ENCODE data around the gene SLC9A1.

The SLC9A1 gene

DNA sequence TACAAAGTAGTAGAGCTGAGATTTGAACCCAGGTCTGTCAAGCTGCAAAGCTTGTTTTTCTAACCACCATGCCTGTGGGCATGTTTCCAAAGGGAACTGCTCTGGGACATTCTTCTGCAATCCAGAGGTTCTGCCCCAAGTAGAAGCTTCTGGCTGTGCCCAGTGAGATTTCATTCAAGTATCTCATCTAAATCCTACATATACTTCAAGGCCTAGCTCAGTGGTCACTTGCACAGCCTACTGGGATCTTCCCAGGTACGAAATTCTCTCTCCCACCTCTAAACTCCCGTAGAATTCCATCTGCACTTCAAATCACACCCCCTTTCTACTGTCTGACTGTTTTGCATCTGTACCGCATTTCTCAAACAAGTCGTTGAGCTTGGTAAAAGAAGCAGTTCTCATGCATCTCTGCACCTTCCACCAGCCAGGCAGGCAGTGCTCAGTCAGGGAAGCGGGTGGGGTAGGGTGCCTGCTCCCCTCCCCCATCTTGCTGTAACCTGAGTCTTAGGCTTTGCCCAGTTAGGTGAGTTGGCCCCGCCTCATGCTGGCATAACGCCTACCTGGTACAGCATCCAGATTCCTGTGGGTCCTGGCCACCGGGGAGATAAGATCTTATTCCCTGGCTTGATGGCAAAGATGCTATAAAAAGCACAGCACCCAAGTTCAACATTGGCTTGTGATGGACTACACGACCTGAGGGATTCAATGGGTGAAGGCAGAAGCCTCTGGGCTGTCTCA lies 13.5 kb downstream of the SLC9A1 start:
- no peak overlapping the region for H3K4me3 ChIP-seq (ENCODE audit: low read depth in 1 of 2, low read length in 2 of 2)

GRCh38 chr1:27139980-27140379 lies 14.9 kb downstream of the SLC9A1 start:
- Histone ChIP-seq H3K4me3 (ENCODE audit: low read depth in 1 of 2, low read length in 2 of 2) (no peak overlapping the region), H3K9me3 (ENCODE audit: low read length) (no peaks in the 10 kb centered on the region), H3K9ac (ENCODE audit: low read length) (no peak overlapping the region), H3K36me3 (ENCODE audit: insufficient read depth, low read length) (no peaks in the 10 kb centered on the region), H3K4me1 (ENCODE audit: insufficient read depth, low read length) (peaks cover 73% of the 10 kb centered on the region), H3K27me3 (ENCODE audit: control insufficient read depth in 1 of 2, insufficient read depth in 2 of 2, low read length in 2 of 2) (no peaks in the 10 kb centered on the region), H3K27ac (ENCODE audit: low read depth, low read length) (no peak overlapping the region)

More for the DNA sequence above, 13.5 kb downstream of the SLC9A1 start:
- peaks cover 77% of the 10 kb centered on the region for H3K4me1 ChIP-seq (ENCODE audit: insufficient read depth, low read length)
- H3K9ac ChIP-seq (ENCODE audit: low read length): no peak overlapping the region
- peaks cover 3% of the 10 kb centered on the region for H3K36me3 ChIP-seq (ENCODE audit: insufficient read depth, low read length)
- no peaks in the 10 kb centered on the region for H3K9me3 ChIP-seq (ENCODE audit: low read length)
- H3K27me3 ChIP-seq (ENCODE audit: control insufficient read depth in 1 of 2, insufficient read depth in 2 of 2, low read length in 2 of 2): no peaks in the 10 kb centered on the region
- no peak overlapping the region for H3K27ac ChIP-seq (ENCODE audit: low read depth, low read length)

DNA sequence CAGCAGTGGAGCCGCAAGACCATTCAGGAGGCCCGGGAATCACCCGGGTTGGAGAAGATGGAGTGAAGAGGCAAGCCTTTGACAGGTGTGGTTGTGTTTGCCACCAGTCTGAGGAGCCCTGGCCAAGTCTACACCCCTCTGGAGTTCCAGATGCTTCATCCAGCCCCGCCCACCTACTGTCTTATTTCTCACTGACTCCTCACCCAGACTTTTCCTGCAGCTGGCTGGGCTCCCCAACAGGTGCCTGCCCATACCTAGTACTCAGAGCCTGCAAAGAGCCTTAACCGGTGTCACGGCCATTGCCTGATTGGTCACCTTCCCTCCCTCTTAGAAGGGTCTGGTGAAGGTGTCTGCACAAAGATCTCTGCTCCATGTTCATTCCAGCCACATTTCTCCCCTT lies 16.0 kb downstream of the SLC9A1 start:
- Histone ChIP-seq H3K4me3 (ENCODE audit: low read depth in 1 of 2, low read length in 2 of 2) (no peak overlapping the region), H3K4me1 (ENCODE audit: insufficient read depth, low read length) (peaks cover 67% of the 10 kb centered on the region), H3K36me3 (ENCODE audit: insufficient read depth, low read length) (no peaks in the 10 kb centered on the region), H3K27me3 (ENCODE audit: control insufficient read depth in 1 of 2, insufficient read depth in 2 of 2, low read length in 2 of 2) (no peaks in the 10 kb centered on the region), H3K9me3 (ENCODE audit: low read length) (no peaks in the 10 kb centered on the region), H3K9ac (ENCODE audit: low read length) (no peak overlapping the region), H3K27ac (ENCODE audit: low read depth, low read length) (no peak overlapping the region)

GRCh38 chr1:27138368-27138767 lies 16.6 kb downstream of the SLC9A1 start:
- H3K9ac ChIP-seq (ENCODE audit: low read length): no peak overlapping the region
- peaks cover 62% of the 10 kb centered on the region for H3K4me1 ChIP-seq (ENCODE audit: insufficient read depth, low read length)
- no peaks in the 10 kb centered on the region for H3K9me3 ChIP-seq (ENCODE audit: low read length)
- no peaks in the 10 kb centered on the region for H3K27me3 ChIP-seq (ENCODE audit: control insufficient read depth in 1 of 2, insufficient read depth in 2 of 2, low read length in 2 of 2)
- no peaks in the 10 kb centered on the region for H3K36me3 ChIP-seq (ENCODE audit: insufficient read depth, low read length)
- H3K4me3 ChIP-seq (ENCODE audit: low read depth in 1 of 2, low read length in 2 of 2): no peak overlapping the region
- peak overlapping the region; percentile 12 for H3K27ac ChIP-seq (ENCODE audit: low read depth, low read length)

DNA sequence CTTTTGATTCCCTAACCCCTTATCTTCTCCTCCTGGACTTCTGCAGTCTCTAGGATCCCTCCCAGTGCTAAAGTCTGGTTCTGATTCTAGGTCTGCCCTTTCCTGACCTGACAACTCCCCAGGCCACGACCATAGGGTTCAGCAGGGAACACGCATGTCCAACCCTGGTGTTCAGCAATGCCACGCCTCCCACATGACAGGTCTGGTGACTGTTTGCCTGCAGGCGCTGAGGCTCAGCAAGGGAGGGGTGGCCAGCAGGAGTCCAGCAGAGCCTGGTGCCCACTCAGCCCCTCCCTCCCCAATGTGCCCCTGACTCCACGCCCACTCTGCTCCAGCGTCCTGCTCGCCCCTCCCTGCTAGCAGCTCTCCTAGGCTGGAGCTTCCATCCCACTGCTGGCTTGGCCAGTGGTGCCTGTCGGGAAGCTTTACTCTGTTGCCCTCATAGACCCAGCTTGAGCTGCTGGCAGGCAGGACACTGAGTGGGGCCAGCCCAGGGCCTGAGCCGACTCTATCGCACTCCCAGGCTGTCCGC lies 17.3 kb downstream of the SLC9A1 start:
- Histone ChIP-seq H3K36me3 (ENCODE audit: insufficient read depth, low read length) (no peaks in the 10 kb centered on the region), H3K27ac (ENCODE audit: low read depth, low read length) (no peak overlapping the region), H3K4me3 (ENCODE audit: low read depth in 1 of 2, low read length in 2 of 2) (no peak overlapping the region), H3K4me1 (ENCODE audit: insufficient read depth, low read length) (peaks cover 55% of the 10 kb centered on the region), H3K9ac (ENCODE audit: low read length) (no peak overlapping the region), H3K9me3 (ENCODE audit: low read length) (no peaks in the 10 kb centered on the region), H3K27me3 (ENCODE audit: control insufficient read depth in 1 of 2, insufficient read depth in 2 of 2, low read length in 2 of 2) (no peaks in the 10 kb centered on the region)

- Histone ChIP-seq H3K27ac (ENCODE audit: low read depth, low read length) (peak overlapping the region; percentile 17), H3K4me3 (ENCODE audit: low read depth in 1 of 2, low read length in 2 of 2) (no peak overlapping the region), H3K9ac (ENCODE audit: low read length) (no peak overlapping the region), H3K36me3 (ENCODE audit: insufficient read depth, low read length) (no peaks in the 10 kb centered on the region), H3K4me1 (ENCODE audit: insufficient read depth, low read length) (peaks cover 49% of the 10 kb centered on the region), H3K27me3 (ENCODE audit: control insufficient read depth in 1 of 2, insufficient read depth in 2 of 2, low read length in 2 of 2) (no peaks in the 10 kb centered on the region), H3K9me3 (ENCODE audit: low read length) (no peaks in the 10 kb centered on the region)
Observed at GRCh38 chr1:27136998-27137542, 17.9 kb downstream of the SLC9A1 start.

DNA sequence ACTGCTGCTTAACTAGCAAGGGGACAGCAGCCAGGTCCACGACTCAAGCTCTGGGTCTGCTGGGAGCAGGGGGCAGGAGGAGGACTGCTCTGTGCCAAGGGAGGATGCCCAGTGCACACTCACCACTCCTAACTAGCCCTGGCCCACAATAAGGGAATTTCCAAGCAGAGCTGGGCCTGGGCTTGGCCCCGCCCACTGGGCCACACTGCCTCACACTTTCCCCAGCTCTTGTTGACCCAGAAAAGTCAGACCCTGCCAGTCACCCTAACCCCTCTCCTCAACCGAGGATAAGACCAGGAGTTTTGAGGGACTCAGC lies 18.7 kb downstream of the SLC9A1 start:
- Histone ChIP-seq H3K9me3 (ENCODE audit: low read length) (no peaks in the 10 kb centered on the region), H3K4me3 (ENCODE audit: low read depth in 1 of 2, low read length in 2 of 2) (no peak overlapping the region), H3K36me3 (ENCODE audit: insufficient read depth, low read length) (no peaks in the 10 kb centered on the region), H3K4me1 (ENCODE audit: insufficient read depth, low read length) (peaks cover 41% of the 10 kb centered on the region), H3K27ac (ENCODE audit: low read depth, low read length) (peak overlapping the region; percentile 0), H3K27me3 (ENCODE audit: control insufficient read depth in 1 of 2, insufficient read depth in 2 of 2, low read length in 2 of 2) (no peaks in the 10 kb centered on the region), H3K9ac (ENCODE audit: low read length) (no peak overlapping the region)

- H3K9me3 ChIP-seq (ENCODE audit: low read length): no peaks in the 10 kb centered on the region
- H3K4me1 ChIP-seq (ENCODE audit: insufficient read depth, low read length): peaks cover 40% of the 10 kb centered on the region
- no peaks in the 10 kb centered on the region for H3K27me3 ChIP-seq (ENCODE audit: control insufficient read depth in 1 of 2, insufficient read depth in 2 of 2, low read length in 2 of 2)
- no peak overlapping the region for H3K9ac ChIP-seq (ENCODE audit: low read length)
- no peaks in the 10 kb centered on the region for H3K36me3 ChIP-seq (ENCODE audit: insufficient read depth, low read length)
- H3K4me3 ChIP-seq (ENCODE audit: low read depth in 1 of 2, low read length in 2 of 2): no peak overlapping the region
- H3K27ac ChIP-seq (ENCODE audit: low read depth, low read length): peak overlapping the region; percentile 0
Observed at GRCh38 chr1:27135541-27136235, 19.2 kb downstream of the SLC9A1 start.

DNA sequence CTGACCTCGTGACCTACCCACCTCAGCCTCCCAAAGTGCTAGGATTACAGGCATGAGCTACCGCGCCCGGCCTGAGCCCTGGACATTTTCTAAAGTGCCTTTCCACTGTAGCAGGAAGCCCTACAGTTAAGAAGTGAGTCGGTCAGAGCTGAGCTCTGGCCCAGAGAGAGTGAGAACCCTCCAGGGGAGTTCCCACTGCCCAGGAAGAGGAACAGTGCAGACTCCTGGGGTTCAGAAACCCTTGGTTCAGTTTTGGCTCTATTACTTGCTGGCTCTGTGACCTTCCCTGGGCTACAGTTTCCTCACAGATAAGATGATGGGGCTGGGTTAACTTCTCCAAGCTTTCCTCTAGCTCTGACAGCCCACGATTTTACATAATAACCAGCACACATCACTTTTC lies 20.9 kb downstream of the SLC9A1 start:
- Histone ChIP-seq H3K4me1 (ENCODE audit: insufficient read depth, low read length) (peaks cover 39% of the 10 kb centered on the region), H3K27ac (ENCODE audit: low read depth, low read length) (no peak overlapping the region)

DNA sequence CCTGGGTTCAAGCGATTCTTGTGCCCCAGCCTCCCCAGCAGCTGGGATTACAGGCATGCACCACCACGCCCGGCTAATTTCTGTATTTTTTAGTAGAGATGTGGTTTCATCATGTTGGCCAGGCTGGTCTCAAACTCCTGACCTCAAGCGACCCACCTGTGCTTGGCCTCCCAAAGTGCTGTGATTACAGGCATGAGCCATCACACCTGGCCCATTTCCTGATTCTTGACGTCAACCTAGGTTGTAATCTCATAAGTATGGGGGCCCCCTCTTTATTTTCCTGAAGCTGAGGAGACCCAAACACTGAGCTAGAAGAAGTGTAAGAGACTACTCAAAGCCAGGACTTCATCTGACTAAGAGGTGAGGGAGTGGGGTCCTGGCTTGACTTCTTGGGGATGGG lies 21.8 kb downstream of the SLC9A1 start:
- Histone ChIP-seq H3K4me3 (ENCODE audit: low read depth in 1 of 2, low read length in 2 of 2) (no peak overlapping the region), H3K4me1 (ENCODE audit: insufficient read depth, low read length) (peaks cover 31% of the 10 kb centered on the region), H3K27ac (ENCODE audit: low read depth, low read length) (no peak overlapping the region), H3K27me3 (ENCODE audit: control insufficient read depth in 1 of 2, insufficient read depth in 2 of 2, low read length in 2 of 2) (no peaks in the 10 kb centered on the region), H3K9me3 (ENCODE audit: low read length) (no peaks in the 10 kb centered on the region), H3K36me3 (ENCODE audit: insufficient read depth, low read length) (no peaks in the 10 kb centered on the region), H3K9ac (ENCODE audit: low read length) (no peak overlapping the region)

More for the DNA sequence above, 20.9 kb downstream of the SLC9A1 start:
- Histone ChIP-seq H3K9me3 (ENCODE audit: low read length) (no peaks in the 10 kb centered on the region), H3K4me3 (ENCODE audit: low read depth in 1 of 2, low read length in 2 of 2) (no peak overlapping the region), H3K36me3 (ENCODE audit: insufficient read depth, low read length) (no peaks in the 10 kb centered on the region), H3K9ac (ENCODE audit: low read length) (no peak overlapping the region), H3K27me3 (ENCODE audit: control insufficient read depth in 1 of 2, insufficient read depth in 2 of 2, low read length in 2 of 2) (no peaks in the 10 kb centered on the region)

DNA sequence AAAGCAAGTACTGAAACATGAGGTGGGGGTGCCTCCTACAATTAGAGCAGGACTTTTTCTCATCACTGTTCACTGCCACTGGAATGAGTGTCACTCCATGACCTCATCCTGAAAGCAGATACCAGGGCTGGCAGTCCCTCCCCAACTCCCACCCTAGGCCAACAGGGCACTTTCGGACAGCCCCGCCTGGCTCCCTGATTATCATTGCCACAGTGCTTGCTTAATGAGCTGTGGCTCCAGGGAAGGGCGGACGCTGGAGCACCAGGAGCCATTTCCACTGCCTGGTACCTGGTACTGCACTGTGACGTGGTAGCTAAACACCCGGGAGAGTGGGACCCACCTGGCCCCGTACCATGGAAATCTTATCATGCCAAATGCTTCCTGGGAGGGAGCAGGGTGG lies 22.3 kb downstream of the SLC9A1 start:
- Histone ChIP-seq H3K36me3 (ENCODE audit: insufficient read depth, low read length) (peaks cover 3% of the 10 kb centered on the region), H3K4me1 (ENCODE audit: insufficient read depth, low read length) (peaks cover 27% of the 10 kb centered on the region), H3K27ac (ENCODE audit: low read depth, low read length) (no peak overlapping the region), H3K4me3 (ENCODE audit: low read depth in 1 of 2, low read length in 2 of 2) (no peak overlapping the region), H3K9ac (ENCODE audit: low read length) (no peak overlapping the region), H3K27me3 (ENCODE audit: control insufficient read depth in 1 of 2, insufficient read depth in 2 of 2, low read length in 2 of 2) (no peaks in the 10 kb centered on the region), H3K9me3 (ENCODE audit: low read length) (no peaks in the 10 kb centered on the region)

Data from muscle layer of colon (tissue), 2 donors.